T-helper 9 cell (primary cell): Measurements from ENCODE around the gene MRGPRX3.

Experiments used
- DNase-seq: peaks from one replicate; pipeline ENCODE4 v3.0.0-alpha.2; 2020

The MRGPRX3 gene

GRCh38 chr11:18171377-18172000 lies 39.1 kb downstream of the MRGPRX3 start:
- DNase-seq = no peak

GRCh38 chr11:18172666-18173065 lies 40.3 kb downstream of the MRGPRX3 start, which contains the start of gene MRGPRX4:
MRGPRX4 (plus strand) TSS chr11:18172837; CDS start chr11:18173257, 420 bp downstream.
- DNase-seq = no peak

- no peak for DNase-seq
Observed at GRCh38 chr11:18173225-18173866, 41.0 kb downstream of the MRGPRX3 start.
